Cardiac muscle cell (in vitro differentiated cells and primary cell): ENCODE data around the gene LRBA. TPM values are rescaled to one million over a fixed set of nuclear protein-coding genes. Genes with fewer than 3 reads are reported as not detected.
A peak's percentile ranks its signal among the peaks of the same experiment; 100 is the strongest.
"Not testable (repeated sequence)": the region's sequence is repeated elsewhere in the genome, so short reads cannot be mapped to it uniquely, and the experiment has no call there.

Source experiments
- DNase-seq, 2 donors: peaks; one replicate each; pipeline versions ENCODE4 v3.0.0 to v3.0.0-alpha.2; 2010 to 2017; ENCODE audit warnings: low read depth in 1 of 2, low spot score in 1 of 2
- H3K27ac ChIP-seq: fragments of 200-600 bp; sonication (generic); 2 replicates; pipeline ENCODE4 v1.5.1; 2016
- H3K27me3 ChIP-seq: fragments of 200-600 bp; sonication (generic); 2 replicates; pipeline ENCODE4 v1.6.0; 2016; ENCODE audit warnings: control low read depth
- H3K36me3 ChIP-seq: fragments of 200-600 bp; sonication (generic); 2 replicates; pipeline ENCODE4 v1.5.1; 2016; ENCODE audit warnings: control low read depth
- H3K4me1 ChIP-seq: fragments of 200-600 bp; sonication (generic); 2 replicates; pipeline ENCODE4 v1.8.1; 2017; ENCODE audit warnings: low read depth, mild to moderate bottlenecking, mixed run types
- H3K4me3 ChIP-seq: fragments of 200-600 bp; sonication (generic); 2 replicates; pipeline ENCODE4 v1.5.1; 2016; ENCODE audit warnings: mild to moderate bottlenecking
- H3K9me3 ChIP-seq: fragments of 200-600 bp; sonication (generic); 2 replicates; pipeline ENCODE4 v1.5.1; 2017; ENCODE audit warnings: low read depth, mild to moderate bottlenecking, control low read depth
- polyA plus RNA-seq: library from polyadenylated mRNA; unstranded; fragments of >200 nt; fragmentation: Nextera tagmentation; extraction: Ambion mirVana; gene quantifications from 2 replicates; pipeline ENCODE4 v1.2.1, GENCODE V29; 2016
- total RNA-seq: library from RNA; depleted of rRNA; stranded (reverse); fragments of >200 nt; gene quantifications from 2 replicates; pipeline ENCODE4 v1.2.3, GENCODE V29; 2016
- TF ChIP-seq, protein P1 (sequence below): IDR thresholded peaks from 2 replicates; pipeline ENCODE4 v1.5.1; 2012; ENCODE audit warnings: low read depth, mild to moderate bottlenecking, low read length

Gene LRBA
- total and polyA plus RNA-seq, 2 experiments from 2014 or later = 17.7 to 58.8 TPM

DNA sequence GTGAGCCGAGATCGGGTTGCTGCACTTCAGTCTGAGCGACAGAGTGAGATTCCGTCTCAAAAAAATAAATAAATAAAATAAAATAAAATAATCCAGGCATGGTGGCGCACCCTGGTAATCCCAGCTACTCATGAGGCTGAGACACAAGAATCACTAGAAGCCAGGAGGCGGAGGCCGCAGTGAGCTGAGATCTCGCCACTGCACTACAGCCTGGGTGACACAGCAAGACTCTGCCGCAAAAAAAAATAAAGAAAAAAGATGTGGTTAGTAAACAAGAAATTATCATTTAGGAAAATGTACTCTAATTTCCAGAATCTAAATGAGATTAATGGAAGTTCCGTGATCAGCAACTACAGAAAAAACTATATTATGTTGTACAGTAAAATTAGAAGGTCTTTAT is 14.5 kb upstream of the LRBA start:
- Histone ChIP-seq H3K36me3 (no peaks in the 10 kb centered on the region), H3K9me3 (no peaks in the 10 kb centered on the region), H3K4me1 (no peaks in the 10 kb centered on the region), H3K4me3 (no peak overlapping the region), H3K27me3 (no peaks in the 10 kb centered on the region), H3K27ac (no peak overlapping the region)
- TF ChIP-seq, protein P1, sequence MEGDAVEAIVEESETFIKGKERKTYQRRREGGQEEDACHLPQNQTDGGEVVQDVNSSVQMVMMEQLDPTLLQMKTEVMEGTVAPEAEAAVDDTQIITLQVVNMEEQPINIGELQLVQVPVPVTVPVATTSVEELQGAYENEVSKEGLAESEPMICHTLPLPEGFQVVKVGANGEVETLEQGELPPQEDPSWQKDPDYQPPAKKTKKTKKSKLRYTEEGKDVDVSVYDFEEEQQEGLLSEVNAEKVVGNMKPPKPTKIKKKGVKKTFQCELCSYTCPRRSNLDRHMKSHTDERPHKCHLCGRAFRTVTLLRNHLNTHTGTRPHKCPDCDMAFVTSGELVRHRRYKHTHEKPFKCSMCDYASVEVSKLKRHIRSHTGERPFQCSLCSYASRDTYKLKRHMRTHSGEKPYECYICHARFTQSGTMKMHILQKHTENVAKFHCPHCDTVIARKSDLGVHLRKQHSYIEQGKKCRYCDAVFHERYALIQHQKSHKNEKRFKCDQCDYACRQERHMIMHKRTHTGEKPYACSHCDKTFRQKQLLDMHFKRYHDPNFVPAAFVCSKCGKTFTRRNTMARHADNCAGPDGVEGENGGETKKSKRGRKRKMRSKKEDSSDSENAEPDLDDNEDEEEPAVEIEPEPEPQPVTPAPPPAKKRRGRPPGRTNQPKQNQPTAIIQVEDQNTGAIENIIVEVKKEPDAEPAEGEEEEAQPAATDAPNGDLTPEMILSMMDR = no peak
- no peak for DNase-seq

DNA sequence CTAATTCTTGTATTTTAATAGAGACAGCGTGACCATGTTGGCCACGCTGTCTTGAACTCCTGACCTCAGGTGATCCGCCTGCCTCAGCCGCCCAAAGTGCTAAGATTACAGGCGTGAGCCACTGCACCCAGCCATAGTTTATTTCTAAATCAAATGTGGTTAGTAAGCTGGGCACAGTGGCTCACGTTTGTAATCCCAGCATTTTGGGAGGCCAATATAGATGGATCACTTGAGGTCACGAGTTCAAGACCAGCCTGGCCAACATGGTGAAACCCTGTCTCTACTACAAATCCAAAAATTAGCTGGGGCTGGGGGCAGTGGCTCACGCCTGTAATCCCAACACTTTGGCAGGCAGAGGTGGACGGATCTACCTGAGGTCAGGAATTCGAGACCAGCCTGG is 13.9 kb upstream of the LRBA start:
- not testable (repeated sequence) for H3K27ac ChIP-seq, DNase-seq, H3K4me1 ChIP-seq, H3K27me3 ChIP-seq, H3K4me3 ChIP-seq, H3K9me3 ChIP-seq, H3K36me3 ChIP-seq

DNA sequence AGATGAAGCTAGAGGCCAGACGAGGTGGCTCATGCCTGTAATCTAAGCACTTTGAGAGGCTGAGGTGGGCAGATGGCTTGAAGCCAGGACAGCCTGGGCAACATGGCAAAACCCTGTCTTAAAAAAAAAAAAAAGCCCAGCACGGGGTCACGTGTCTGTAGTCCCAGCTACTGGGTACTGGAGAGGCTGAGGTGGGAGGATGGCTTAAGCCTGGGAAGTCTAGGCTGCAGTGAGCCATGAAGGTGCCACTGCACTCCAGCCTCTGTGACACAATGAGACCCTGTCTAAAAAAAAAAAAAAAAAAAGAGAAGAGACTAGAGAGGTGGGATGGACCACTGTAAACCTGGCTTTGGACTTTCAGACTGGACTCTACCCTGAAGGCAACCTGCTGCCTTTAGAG is 10.7 kb upstream of the LRBA start:
- H3K4me3 ChIP-seq = no peak overlapping the region
- TF ChIP-seq, protein P1 = no peak
- no peaks in the 10 kb centered on the region for H3K9me3 ChIP-seq
- H3K27me3 ChIP-seq = no peaks in the 10 kb centered on the region
- H3K4me1 ChIP-seq = no peaks in the 10 kb centered on the region
- H3K27ac ChIP-seq = no peak overlapping the region
- no peaks in the 10 kb centered on the region for H3K36me3 ChIP-seq
- no peak for DNase-seq

DNA sequence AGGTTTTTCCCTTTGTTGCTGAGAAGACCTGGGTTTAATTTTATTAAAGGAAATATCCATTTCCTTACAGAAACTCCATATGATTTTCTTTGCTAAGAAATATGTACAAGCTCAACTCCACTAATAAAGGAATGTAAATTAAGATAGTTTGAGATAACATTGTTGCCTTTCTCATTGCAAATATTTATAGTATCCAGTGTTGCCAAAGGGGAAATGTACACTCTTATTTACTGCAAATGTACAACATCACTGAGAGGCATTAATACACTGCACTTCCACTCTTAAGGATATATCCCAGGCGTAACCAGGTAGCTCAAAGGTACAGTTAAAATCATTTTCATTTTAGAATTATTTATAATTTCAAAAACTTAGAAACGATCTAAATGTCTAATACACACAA is 7.5 kb upstream of the LRBA start:
- DNase-seq = no peak
- no peaks in the 10 kb centered on the region for H3K36me3 ChIP-seq
- H3K9me3 ChIP-seq = no peaks in the 10 kb centered on the region
- TF ChIP-seq, protein P1 = no peak
- H3K27ac ChIP-seq = no peak overlapping the region
- H3K4me1 ChIP-seq = no peaks in the 10 kb centered on the region
- H3K27me3 ChIP-seq = no peaks in the 10 kb centered on the region
- H3K4me3 ChIP-seq = no peak overlapping the region

DNA sequence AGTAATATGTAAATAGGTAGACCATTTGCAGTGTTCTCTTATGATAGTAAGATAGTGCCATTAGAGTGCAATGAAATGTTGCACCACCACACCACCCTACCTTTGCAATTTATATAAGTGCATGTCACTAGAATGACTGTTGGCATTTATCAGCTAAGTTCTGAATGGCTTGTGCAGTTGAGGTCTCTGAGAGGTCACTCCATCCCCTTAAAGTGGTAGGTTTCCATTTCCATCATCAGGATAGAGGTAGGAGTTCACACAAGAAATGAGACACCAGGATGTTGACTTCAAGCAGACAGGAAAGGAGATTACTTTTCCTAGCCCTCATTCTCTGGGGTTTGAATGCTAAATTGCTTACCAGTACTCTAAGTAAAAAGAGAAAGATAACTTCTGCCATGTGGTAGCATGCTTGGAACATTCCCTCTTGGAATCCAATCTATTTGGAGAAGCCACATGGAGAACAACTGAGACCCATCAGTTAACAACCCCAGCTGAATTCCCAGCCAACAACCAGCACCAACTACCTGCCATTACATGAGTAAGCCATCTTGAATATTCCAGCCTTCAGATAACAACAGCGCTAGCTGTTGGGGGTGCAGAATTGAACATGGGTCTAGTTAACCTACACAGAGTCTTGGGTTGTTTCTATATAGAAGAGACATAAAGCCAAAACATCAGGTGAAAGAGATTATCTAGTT is 6.7 kb upstream of the LRBA start:
- TF ChIP-seq, protein P1 = no peak
- no peak overlapping the region for H3K27ac ChIP-seq
- no peaks in the 10 kb centered on the region for H3K9me3 ChIP-seq

DNA sequence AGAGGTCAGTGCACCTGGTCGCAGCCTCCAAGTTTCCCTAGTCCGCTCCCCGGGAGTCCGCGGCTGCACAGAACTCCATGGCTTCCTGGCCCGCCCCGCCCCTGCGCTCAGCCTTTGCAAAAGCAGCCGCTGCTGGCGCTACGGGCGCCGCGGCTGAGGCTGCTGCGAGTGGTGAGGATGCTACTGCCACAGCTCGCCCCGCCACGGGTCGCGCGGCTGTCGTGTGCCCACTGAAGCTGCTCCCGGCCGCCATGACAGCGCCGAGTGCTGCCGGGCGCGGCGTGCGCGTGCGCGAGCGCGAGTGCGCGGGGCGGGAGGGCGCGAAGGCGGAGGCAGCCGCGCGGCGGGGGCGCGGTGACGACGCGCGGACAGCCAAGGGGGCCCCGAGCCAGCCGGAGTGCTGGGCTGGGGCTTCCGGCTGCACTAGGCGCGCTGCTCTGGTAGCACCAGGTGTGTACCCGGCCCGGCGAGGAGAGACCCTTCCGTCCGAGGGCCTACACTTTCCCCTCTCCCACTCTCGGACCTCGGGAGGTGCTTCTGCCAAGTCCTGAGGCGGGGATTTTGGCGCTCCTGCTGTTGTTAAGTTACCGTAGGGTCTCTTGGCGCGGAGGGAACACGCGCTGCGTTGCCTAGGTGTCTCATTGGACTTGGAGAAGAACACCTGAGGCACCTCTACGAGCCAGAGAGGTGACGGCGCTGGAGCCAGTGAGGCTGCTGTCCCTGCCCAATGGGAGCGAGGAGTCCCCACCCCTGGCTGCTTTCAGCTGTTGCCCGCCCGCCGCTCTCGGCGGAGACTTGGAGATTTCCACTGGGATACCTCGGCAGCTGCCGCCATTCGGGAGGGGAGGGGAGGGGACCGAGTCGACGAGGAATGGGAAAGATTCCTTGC is 619 bp upstream of the LRBA start:
- DNase-seq = peak; percentile 74 to 89
- TF ChIP-seq, protein P1 = no peak
- no peaks in the 10 kb centered on the region for H3K27me3 ChIP-seq
- H3K36me3 ChIP-seq = no peaks in the 10 kb centered on the region
- peaks cover 15% of the 10 kb centered on the region for H3K4me1 ChIP-seq
- H3K4me3 ChIP-seq = peak overlapping the region; percentile 99
- H3K27ac ChIP-seq = peak overlapping the region; percentile 92
- H3K9me3 ChIP-seq = no peaks in the 10 kb centered on the region

More for the DNA sequence above, 6.7 kb upstream of the LRBA start:
- H3K4me3 ChIP-seq = no peak overlapping the region
- no peaks in the 10 kb centered on the region for H3K36me3 ChIP-seq
- H3K4me1 ChIP-seq = no peaks in the 10 kb centered on the region
- no peaks in the 10 kb centered on the region for H3K27me3 ChIP-seq
- DNase-seq = no peak
